H1 (cell line): ENCODE results near the gene PRR7. TPM values are rescaled to one million over a fixed set of nuclear protein-coding genes. Genes with fewer than 3 reads are reported as not detected.

Experiments
- NRF1 ChIP-seq: IDR thresholded peaks from 2 replicates; pipeline ENCODE4 v1.6.1; 2011; ENCODE audit warnings: mild to moderate bottlenecking, low read depth, low read length, improper control_type of control experiment
- SAP30 ChIP-seq: fragments of 300-600 bp; sonication (generic); IDR thresholded peaks from 2 replicates; pipeline ENCODE4 v1.7.1; 2012; ENCODE audit warnings: low read length, moderate library complexity, mild to moderate bottlenecking, inconsistent platforms; ENCODE audit not compliant: insufficient read depth, insufficient replicate concordance
- polyA plus RNA-seq, 7 experiments: library from polyadenylated mRNA; depleted of rRNA in 3 of 7; stranded (reverse) in 5 of 7; unstranded in 2 of 7; fragments of >200 nt in 5 of 7; fragments of 200-250 nt in 2 of 7; gene quantifications; 1 replicate in 5 of 7; 2 replicates in 1 of 7; 4 replicates in 1 of 7; pipeline versions ENCODE4 v1.2.1 to v1.2.3, GENCODE V29; 2011 to 2013; ENCODE audit warnings: missing spikeins in 2 of 7, mixed read lengths in 2 of 7
- total RNA-seq: library from RNA; stranded (reverse); fragmentation: NEBNext Ultra II Directional; extraction: Animal tissue kit (Norgen Biotek cat#: 25700); gene quantifications from 2 replicates; pipeline ENCODE4 v1.2.1, GENCODE V29; 2021

Gene PRR7
- total and polyA plus RNA-seq, 2 of the 8 experiments (the other 6 are each of a cell fraction or from before 2014, with no cell fraction given): 8.0 to 11.8 TPM

GRCh38 chr5:177505075-177505474 is 58.5 kb downstream of the PRR7 start (continued):
- no peak for TF ChIP-seq SAP30
- no peak for TF ChIP-seq NRF1

Other genes starting within 250 kb of the PRR7 start
- gene RAB24, start 143.1 kb upstream of the PRR7 start, total RNA-seq: 18.8 and 20.5 TPM in 2 replicates
- 33.8 and 40.4 TPM in 2 replicates for gene RAB24, start 143.1 kb upstream of the PRR7 start, polyA plus RNA-seq (2011; rRNA removed)
- 272 and 279 TPM in 2 replicates for gene PRELID1, start 143.0 kb upstream of the PRR7 start, total RNA-seq
- gene PRELID1, start 143.0 kb upstream of the PRR7 start, polyA plus RNA-seq (2011; rRNA removed): 428 and 479 TPM in 2 replicates
- 7.7 and 10.3 TPM in 2 replicates for gene MXD3, start 134.9 kb upstream of the PRR7 start, total RNA-seq
- 6.5 and 10.3 TPM in 2 replicates for gene MXD3, start 134.9 kb upstream of the PRR7 start, polyA plus RNA-seq (2011; rRNA removed)
- 116 and 119 TPM in 2 replicates for gene LMAN2, start 95.1 kb upstream of the PRR7 start, total RNA-seq
- gene LMAN2, start 95.1 kb upstream of the PRR7 start, polyA plus RNA-seq (2011; rRNA removed): 225 and 357 TPM in 2 replicates
- 20.6 and 24.4 TPM in 2 replicates for gene RGS14, start 88.9 kb upstream of the PRR7 start, total RNA-seq
- gene RGS14, start 88.9 kb upstream of the PRR7 start, polyA plus RNA-seq (2011; rRNA removed): 46.1 and 66.5 TPM in 2 replicates
- gene SLC34A1, start 62.4 kb upstream of the PRR7 start, total RNA-seq: not detected in 2 replicates
- not detected in 2 replicates for gene SLC34A1, start 62.4 kb upstream of the PRR7 start, polyA plus RNA-seq (2011; rRNA removed)
- not detected in 2 replicates for gene PFN3, start 46.2 kb upstream of the PRR7 start, total RNA-seq
- not detected in 2 replicates for gene PFN3, start 46.2 kb upstream of the PRR7 start, polyA plus RNA-seq (2011; rRNA removed)
- gene F12, start 37.2 kb upstream of the PRR7 start, total RNA-seq: 5.4 and 6.5 TPM in 2 replicates
- 7.8 and 12.0 TPM in 2 replicates for gene F12, start 37.2 kb upstream of the PRR7 start, polyA plus RNA-seq (2011; rRNA removed)
- 52.0 and 57.8 TPM in 2 replicates for gene GRK6, start 20.1 kb upstream of the PRR7 start, total RNA-seq
- gene GRK6, start 20.1 kb upstream of the PRR7 start, polyA plus RNA-seq (2011; rRNA removed): 31.8 and 50.8 TPM in 2 replicates
- 325 and 333 TPM in 2 replicates for gene DBN1, start 26.8 kb downstream of the PRR7 start, total RNA-seq
- gene DBN1, start 26.8 kb downstream of the PRR7 start, polyA plus RNA-seq (2011; rRNA removed): 168 and 250 TPM in 2 replicates
- gene PDLIM7, start 50.8 kb downstream of the PRR7 start, total RNA-seq: 86.7 and 94.2 TPM in 2 replicates
- 67.3 and 118 TPM in 2 replicates for gene PDLIM7, start 50.8 kb downstream of the PRR7 start, polyA plus RNA-seq (2011; rRNA removed)
- gene DOK3, start 63.0 kb downstream of the PRR7 start, total RNA-seq: 6.4 and 8.6 TPM in 2 replicates
- gene DOK3, start 63.0 kb downstream of the PRR7 start, polyA plus RNA-seq (2011; rRNA removed): 4.2 and 6.3 TPM in 2 replicates
- gene DDX41, start 70.1 kb downstream of the PRR7 start, total RNA-seq: 101 and 102 TPM in 2 replicates
- gene DDX41, start 70.1 kb downstream of the PRR7 start, polyA plus RNA-seq (2011; rRNA removed): 135 and 187 TPM in 2 replicates
- 69.8 and 75.2 TPM in 2 replicates for gene FAM193B, start 107.7 kb downstream of the PRR7 start, total RNA-seq
- 49.9 and 91.8 TPM in 2 replicates for gene FAM193B, start 107.7 kb downstream of the PRR7 start, polyA plus RNA-seq (2011; rRNA removed)
- gene TMED9, start 145.4 kb downstream of the PRR7 start, total RNA-seq: 156 and 160 TPM in 2 replicates
- gene TMED9, start 145.4 kb downstream of the PRR7 start, polyA plus RNA-seq (2011; rRNA removed): 130 and 141 TPM in 2 replicates
- 17.3 and 18.7 TPM in 2 replicates for gene B4GALT7, start 153.3 kb downstream of the PRR7 start, total RNA-seq
- gene B4GALT7, start 153.3 kb downstream of the PRR7 start, polyA plus RNA-seq (2011; rRNA removed): 31.9 and 38.1 TPM in 2 replicates